ENCODE measurements around the gene ATP5F1D.

Gene ATP5F1D

DNA sequence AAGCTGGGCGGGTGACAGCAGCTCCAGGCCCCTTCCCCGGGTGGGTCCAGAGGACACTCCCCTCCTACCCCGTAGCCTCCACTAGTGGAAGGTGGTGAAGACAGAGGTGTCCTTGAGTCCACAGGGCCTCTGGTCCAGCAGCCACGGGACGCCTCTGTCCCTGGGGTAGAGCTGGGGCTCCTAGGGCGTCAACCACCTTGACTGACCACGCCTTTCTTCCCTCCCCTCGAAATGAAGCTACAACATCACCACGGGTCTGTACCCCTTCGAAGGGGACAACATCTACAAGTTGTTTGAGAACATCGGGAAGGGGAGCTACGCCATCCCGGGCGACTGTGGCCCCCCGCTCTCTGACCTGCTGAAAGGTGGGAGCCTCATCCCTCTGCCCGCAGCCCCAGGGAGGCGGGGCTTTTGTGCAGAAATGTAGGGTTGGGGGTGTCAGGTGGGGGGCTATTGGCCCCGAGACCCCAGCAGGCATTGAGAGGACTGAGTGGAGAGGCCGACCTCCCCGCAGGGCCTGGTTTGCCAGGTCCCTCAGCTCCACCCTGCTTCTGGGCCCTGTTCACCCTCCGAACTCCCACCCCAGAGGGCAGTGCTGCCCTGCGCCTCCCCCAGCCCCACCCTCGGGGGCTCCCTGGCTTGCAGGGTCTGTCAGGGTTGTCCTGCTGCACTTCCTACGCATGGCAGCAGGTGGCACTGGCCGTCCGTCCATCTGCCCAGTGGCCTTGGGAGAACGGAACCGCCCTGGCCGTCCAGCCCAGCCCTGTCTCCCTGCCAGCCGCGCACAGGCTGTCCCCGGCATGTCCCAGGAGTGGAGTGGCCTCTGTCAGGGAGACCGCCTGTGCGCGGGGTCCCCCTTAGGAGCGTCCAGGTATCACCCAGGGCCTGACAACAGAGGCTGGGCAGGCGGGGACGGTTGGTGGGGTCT lies 20.3 kb upstream of the ATP5F1D start:
- FAIRE-seq, result no peak

DNA sequence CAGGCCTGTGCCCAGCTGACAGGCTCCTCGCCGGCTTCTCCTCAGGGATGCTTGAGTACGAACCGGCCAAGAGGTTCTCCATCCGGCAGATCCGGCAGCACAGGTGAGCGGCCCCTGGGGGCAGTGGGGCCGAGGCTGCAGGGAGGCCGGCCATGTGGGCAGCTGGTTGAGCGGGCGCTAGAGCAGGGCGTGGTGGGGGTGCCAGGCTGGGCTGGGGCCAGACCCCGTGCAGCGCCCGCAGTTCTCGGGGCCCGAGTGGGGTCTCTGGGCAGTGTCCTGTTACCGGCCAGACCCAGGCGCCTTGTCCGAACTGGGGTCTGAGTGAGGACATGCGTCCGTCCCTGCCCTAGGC lies 19.7 kb upstream of the ATP5F1D start:
- no peak for FAIRE-seq

DNA sequence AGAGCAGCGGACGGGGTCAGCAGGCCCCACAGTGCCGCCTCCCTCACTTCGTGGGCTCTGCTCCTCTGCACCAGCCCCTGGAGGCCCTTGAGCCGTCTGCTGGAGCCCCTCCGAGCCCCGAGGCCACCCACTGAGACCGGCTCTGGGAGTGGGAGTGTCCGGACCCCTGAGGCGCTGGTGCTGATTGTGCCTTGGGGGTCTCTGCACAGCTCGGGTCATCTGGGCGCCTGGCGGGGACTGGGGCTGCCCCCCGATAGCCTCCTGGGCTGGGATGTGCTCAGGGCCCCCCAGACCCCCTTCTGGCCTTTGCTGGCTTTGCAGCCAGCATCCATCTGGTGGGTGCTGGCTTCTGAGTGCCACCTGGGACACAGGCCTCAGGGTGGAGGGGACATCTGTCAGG lies 19.2 kb upstream of the ATP5F1D start:
- FAIRE-seq, result no peak

DNA sequence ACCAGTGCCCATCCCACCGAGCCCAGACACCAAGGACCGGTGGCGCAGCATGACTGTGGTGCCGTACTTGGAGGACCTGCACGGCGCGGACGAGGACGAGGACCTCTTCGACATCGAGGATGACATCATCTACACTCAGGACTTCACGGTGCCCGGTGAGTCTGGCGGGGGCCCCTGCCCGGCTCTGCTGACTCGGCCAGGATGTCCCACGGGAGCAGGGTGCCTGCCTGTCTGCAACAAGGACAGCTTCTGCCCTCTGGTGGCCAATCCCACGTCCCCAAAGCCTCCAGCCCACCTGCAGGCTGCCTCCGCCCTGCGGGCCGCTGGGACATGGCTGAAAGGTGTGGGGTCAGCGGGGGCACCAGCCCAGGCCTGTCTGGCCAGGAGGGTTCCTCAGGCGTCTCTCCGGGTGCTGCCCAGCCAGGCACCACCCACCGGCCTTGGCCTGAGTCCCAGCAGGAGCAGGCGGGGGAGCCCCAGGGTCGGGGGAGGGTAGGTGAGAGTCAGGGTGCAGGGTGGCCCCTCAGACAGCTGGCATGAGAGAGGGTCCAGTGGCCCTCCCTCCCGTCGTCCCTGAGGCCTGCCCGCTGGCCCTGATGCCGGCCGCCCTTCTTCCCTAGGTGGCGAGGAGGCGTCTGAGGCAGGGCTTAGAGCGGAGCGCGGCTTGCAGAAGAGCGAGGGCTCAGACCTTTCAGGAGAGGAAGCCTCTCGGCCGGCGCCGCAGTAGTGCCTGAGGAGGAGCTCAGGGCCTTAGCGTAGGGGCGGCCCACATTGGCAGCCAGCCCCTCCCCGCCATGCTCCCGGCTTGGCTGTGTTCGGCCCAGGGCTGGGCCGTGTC lies 18.3 kb upstream of the ATP5F1D start:
- FAIRE-seq, result no peak

DNA sequence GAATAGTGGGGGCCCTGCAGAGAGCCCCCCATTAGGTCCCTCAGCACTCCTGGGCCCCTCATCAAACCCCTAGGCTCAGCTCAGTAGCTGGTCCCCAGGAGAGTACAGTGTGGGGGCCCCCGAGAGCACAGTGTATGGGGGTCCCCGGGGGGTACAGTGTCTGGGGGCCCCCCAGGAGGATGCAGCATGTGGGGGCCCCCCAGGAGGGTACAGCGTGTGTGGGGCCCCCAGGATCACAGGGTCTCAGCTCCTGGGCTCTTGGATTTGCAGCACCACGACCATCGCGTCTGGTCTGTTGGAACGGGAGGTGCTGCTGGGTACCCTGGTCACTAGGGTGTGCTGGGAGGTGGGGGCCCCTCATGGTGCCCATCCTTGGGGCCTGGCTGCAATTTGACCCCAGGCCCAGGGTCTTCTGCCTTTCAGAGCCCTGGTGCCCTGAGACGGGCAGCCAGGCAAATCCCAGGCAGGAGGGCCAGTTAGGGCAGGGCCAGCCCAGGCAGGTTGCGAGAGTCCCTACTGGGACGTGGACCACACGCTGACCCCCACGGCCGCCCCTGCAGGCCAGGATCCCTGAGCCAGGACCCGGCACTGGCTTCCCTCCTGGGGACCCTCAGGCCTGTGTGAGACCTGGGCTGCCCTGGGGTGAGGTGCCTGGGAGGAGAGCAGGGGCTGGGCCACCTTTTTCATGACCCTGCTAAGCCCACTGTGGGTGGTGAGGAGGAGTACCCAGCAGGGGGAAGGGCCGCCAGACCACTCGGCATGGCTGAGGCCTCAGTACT lies 17.3 kb upstream of the ATP5F1D start:
- no peak for FAIRE-seq

DNA sequence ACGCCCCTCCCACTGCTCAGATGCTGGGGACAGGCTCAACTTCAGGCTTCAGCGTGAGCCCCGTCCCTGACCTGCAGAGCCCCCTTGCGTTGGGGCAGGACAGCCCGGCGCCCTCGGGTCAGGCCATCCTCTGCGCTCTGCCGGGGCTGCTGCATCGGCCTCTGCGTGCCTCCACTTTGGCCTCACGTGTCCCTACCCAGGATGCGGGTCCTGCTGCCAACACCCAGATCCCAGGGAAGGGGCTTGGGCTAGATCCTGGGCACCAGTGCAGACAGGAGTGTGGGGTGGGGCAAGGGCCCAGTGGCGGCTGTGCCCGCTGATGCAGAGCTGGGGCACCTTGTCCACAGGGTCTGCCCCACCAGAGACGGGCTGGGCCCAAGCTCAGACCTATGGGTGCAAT lies 16.7 kb upstream of the ATP5F1D start:
- no peak for FAIRE-seq

DNA sequence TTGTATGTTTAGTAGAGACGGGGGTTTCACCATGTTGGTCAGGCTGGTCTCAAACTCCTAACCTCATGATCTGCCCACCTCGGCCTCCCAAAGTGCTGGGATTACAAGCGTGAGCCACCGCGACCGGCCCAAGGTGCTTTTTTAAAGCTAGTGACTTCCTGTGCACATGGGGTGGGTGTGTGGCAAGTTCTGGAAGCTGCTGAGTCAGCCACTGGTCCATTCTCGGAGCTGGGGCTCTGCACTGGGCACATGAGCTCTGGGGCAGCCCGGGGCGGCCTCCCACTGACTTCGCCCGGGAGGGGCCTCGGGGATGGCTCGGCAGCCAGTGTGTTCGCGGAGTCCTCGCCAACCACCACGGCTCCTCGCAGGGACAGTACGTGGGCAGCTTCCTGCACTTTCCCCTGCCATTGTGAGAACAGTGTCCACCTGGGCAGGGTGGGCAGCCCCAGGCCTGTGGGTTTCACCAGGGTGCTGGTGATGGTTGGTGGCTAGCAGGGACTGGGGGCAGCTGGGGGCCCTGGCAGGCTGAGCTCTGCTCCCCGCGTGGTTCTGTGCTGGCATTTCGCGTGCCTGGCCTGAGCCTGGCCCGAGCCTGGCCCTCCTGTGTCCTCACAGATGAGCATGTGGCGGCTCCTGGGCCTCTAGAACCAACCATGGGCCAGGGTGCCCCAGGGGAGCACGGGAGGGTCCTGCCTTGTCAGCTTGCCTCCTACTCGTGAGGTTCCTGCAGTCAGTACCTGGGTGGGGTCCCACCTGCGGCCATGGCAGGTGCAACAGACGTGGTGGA lies 15.9 kb upstream of the ATP5F1D start:
- FAIRE-seq, result no peak

DNA sequence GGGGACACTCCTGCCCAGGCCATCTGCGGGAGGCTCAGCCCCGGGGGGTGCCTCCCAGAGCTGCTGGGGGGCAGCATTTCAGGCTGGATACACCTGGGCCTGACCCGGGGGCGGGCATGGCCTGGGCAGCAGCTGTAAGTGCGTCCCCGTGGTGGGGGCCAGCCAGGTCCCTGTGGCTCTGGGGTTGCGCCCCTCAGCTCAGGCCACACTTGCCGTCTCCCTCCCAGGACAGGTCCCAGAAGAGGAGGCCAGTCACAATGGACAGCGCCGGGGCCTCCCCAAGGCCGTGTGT lies 15.4 kb upstream of the ATP5F1D start:
- FAIRE-seq, result no peak

DNA sequence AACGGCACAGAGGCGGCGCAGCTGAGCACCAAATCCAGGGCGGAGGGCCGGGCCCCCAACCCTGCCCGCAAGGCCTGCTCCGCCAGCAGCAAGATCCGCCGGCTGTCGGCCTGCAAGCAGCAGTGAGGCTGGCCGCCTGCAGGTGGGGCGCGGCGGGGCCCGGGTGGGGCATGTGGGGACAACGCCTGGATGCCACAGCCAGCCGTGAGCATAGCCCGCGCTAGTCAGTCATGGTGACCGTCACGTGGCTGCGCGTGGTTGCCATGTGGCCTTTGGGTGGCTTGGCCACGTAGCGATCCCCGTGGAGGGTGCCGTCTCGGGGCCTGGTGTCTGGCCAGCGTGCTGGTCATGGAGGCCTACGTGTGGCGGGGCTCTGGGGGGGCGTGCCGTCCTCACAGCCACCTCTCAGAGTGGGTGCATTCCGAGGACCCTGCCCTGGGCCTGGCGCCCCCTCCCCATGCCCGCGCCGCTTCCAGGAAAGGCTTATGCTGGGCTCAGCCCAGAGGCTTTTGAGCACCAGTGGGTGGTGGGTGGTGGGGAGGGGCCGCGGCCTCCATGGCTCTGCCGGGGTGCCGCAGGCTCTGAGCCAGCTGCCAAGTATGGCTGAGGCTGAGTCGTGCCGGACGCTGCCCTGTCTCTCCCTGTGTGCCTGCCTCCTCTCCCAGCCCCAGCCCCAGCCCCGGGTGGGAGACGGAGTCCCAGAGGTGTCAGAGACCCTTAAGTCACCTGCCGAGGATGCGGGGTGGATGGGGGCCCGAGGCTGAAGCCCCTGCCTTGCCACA lies 14.8 kb upstream of the ATP5F1D start:
- no peak for FAIRE-seq

DNA sequence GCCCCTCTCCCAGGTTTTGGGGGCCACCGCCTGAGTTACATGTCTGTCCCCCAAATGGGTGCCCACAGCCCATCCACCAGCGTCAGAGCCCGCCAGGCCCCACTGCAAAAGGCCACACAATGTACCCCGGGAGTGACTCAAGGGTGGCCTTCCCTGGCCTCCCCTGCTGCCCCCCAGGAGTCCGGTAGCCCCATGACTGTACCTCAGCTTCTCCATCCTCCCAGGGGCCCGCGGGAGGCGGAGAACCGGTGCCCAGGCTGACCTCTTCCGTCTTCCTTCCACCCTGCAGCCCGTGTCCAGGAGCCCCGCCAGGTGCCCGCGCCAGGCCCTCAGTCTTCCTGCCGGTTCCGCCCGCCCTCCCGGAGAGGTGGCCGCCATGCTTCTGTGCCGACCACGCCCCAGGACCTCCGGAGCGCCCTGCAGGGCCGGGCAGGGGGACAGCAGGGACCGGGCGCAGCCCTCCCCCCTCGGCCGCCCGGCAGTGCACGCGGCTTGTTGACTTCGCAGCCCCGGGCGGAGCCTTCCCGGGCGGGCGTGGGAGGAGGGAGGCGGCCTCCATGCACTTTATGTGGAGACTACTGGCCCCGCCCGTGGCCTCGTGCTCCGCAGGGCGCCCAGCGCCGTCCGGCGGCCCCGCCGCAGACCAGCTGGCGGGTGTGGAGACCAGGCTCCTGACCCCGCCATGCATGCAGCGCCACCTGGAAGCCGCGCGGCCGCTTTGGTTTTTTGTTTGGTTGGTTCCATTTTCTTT lies 14.1 kb upstream of the ATP5F1D start:
- FAIRE-seq, result no peak

DNA sequence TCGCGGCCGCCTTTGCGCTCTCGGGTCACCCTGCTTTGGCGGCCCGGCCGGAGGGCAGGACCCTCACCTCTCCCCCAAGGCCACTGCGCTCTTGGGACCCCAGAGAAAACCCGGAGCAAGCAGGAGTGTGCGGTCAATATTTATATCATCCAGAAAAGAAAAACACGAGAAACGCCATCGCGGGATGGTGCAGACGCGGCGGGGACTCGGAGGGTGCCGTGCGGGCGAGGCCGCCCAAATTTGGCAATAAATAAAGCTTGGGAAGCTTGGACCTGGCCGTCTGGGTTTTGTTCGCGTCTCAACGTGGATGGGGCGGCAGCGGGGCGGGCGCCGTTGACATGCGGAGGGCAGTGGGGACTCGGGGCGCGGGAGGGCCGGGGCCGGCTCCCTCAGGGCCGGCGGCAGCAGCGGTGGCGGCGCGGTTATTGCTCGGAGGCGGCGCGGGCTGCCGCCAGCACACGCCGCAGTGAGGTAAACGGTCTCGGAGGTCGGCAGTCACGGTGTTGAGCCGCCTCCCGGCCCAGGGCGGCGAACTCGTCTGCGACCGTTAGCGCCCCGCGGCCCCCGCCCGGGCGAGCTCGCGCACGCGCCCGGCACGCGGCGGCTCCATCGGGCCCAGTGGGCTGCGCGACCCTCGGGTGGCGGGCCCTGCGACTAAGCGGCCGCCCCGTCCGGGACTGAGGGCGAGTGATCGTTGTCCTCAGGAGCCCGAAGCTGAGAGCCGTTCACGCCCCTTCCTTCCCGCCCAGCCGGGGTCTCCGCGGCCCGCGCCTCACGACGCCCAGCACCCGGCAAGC lies 13.2 kb upstream of the ATP5F1D start:
- FAIRE-seq, result no peak

DNA sequence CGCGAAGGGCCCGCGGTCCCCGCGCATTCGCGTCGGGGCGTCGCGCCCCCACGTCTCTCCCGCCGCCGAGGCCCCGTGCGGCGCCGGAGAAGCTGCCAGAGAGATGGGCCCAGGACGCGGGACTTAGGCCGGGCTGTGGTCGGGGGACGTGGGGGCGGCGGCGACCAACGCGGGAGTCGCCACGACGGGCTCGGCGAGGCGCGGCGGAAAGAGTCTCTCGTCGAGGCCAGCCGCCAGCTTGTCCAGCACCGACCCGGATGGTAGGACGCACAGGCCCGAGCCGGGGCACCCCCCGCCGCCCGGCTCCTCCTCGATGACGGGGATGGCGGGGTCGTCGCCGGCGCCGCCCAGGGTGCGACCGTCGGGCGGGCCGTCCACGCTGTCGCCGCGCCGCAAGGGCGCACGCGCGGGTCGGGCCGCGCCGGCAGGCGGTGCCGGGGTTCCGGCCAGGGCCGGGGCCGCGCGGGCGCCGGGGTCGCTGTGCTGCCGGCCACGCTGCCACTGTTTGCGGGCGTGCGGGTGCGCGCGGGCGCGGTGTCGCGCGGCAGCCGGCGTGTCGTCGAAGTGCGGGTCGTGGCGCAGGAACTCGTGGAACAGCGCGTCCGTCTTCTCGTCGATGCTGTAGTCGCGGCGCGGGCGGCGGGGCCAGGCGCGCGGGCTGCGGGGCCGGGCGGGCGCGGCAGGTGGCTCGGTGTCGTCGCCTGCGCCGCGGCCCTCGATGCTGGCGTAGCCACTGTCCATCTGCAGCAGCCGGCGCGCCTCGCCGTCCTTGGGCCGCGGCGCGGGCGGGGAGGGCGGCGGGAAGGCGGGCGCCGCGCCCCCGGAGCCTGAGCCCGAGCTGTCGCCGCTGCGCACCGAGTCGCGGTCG lies 12.3 kb upstream of the ATP5F1D start:
- FAIRE-seq, result no peak

DNA sequence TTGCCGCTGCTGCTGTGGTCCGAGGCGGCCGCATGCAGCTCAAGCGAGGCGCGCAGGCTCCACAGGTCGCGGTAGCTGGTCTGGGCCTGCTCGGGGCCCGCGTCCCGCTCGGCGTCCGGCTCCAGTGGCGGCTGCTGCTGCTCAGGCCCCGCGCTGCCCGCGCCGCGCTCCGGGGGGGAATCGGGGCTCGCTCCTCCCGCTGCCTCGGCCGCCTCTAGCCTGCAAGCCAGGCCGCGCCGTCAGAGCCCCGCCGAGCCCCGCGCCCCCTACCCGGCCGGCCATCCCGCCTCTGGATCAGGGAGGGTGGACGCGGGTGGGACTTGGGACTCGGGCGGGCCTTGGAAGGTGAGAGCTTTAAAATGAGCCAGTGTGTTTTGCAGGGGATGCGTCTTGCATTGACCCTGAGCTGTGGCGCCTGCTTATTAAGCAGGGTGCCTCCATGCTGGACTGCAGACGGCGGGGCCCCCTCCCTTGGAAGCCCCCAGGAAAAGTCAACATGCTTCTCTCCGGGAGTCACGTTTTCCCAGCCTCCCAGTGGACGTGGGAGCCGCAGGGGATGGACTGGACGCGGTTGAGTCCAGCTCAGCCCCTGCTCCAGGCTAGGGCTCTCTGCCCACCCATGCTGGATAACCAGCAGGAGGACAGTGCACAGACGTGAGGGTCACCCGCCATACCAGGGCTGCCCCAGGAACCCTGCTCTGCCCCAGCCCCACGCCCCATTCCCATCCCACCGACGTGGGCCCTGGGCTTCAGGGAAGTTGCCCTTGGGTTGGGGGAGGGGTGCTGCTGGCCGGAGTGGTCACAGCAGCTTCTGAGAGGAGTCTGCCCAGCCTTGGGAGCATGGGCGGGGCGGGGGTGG lies 11.4 kb upstream of the ATP5F1D start:
- no peak for FAIRE-seq

DNA sequence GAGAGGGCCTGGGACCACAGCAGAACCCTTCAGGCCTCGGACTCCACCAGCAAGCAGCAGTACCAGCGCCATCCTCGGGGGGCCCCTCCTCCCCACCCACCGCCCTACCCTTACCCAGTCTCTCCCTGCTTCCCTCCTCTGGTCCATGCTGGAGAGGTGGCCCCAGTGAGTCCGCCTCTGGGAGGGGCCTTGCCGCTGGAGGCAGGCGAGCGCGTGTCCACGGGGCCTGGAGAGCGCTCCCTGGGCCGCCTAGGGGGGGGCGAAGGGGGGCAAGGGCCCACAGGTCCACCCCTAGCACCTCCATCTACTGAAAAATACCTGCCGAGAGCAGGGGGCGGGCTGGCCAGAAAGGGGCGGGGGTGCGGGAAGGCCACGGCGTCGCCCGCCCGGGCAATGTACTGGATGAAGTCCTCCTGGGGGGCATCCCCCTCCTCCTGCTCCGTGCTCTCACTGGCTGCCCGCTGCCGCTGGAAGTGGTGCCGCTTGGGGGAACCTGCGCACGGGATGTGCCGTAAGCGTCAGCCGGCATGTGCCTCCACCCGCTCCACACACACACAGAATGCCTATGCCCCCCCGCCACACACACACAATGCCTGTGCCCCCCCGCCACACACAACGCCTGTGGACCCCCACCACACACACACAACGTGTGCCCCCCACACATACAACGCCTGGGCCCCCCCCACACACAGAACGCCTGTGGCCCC lies 10.6 kb upstream of the ATP5F1D start:
- FAIRE-seq, result no peak

DNA sequence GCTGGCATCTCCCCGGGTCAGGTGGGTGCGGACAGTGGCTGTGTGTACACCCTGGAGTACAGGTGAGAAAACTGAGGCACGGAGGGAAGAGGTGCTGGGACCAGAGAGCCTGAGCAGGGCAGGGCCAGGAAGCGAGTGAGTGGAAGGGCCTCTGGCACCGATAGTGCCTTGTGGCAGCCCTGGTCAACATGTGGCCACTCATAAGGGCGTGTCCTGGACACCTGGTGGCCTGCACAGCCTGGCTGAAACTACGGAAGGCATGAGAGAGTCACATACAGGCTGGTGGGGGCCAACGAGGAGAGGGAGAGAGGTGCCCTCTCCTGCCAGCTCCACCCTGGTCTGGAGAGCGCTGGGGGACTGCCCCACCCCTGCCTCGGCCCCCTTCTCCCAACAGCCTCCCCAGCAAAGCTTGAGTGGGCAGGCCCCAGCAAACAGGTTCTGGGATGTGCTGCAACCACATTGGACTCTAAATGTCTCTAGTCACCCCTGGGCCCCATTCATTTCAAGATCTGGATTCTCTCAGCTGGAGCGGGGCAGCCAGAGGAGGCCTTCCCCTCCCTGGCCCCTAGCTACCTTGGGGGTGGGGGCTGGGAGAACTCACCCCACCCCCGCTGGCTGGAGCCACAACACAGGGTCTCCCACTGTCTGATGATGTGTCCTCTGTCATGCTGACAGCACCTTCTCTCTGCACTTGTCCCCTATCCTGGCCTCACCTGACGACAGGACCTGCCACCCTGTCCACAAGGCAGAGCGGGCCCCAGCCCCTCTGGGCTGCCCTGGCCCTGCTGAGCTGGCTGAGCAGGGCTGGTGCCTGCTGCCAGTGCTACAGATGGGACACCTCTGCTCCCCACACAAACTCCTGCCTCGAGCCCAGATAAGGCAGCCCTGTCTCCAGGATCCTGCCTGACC lies 9.6 kb upstream of the ATP5F1D start:
- FAIRE-seq, result no peak

DNA sequence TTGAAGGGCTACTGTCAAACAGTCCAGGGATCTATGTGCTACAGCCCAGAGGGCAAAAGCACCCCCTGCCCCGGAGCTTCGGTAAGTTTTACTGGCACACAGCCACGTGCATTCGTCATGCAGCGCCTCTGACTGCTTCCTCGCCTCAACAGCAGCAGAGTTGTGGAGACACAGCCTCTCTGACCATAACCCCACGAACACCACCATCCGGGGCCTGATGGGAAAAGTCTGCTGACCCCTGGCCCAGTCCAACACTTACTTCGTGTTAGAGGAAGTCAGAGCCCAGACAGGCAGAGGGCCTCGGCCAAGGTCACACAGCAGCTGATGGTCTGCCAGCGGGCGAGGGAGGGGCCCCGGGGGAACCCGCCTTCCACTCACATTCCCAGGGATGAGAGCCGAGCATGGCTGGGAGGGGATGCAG lies 8.9 kb upstream of the ATP5F1D start:
- no peak for FAIRE-seq
